ENCODE data around the gene SLC6A8. TPM values are rescaled to one million over a fixed set of nuclear protein-coding genes. Genes with fewer than 3 reads are reported as not detected.

SLC6A8 gene
- total RNA-seq (2014; rRNA removed) (45.3 and 52.5 TPM in 2 replicates), Bru-seq, nascent RNA (percentile 59 among the genes with signal in this experiment), BruChase-seq, experiment 1, labeled RNA remaining after a 6-hour chase (percentile 87 among the genes with signal in this experiment), BruChase-seq, experiment 2, labeled RNA remaining after a 2-hour chase (percentile 78 among the genes with signal in this experiment)
- long read RNA-seq, transcript SLC6A8-201 (13 exons, 3,763 nt): major isoform, 26 of 116 reads
- long read RNA-seq, partial matches to known transcripts: 55 of 116 reads
- long read RNA-seq, other reads (novel, unspliced or antisense): 35 of 116 reads

DNA sequence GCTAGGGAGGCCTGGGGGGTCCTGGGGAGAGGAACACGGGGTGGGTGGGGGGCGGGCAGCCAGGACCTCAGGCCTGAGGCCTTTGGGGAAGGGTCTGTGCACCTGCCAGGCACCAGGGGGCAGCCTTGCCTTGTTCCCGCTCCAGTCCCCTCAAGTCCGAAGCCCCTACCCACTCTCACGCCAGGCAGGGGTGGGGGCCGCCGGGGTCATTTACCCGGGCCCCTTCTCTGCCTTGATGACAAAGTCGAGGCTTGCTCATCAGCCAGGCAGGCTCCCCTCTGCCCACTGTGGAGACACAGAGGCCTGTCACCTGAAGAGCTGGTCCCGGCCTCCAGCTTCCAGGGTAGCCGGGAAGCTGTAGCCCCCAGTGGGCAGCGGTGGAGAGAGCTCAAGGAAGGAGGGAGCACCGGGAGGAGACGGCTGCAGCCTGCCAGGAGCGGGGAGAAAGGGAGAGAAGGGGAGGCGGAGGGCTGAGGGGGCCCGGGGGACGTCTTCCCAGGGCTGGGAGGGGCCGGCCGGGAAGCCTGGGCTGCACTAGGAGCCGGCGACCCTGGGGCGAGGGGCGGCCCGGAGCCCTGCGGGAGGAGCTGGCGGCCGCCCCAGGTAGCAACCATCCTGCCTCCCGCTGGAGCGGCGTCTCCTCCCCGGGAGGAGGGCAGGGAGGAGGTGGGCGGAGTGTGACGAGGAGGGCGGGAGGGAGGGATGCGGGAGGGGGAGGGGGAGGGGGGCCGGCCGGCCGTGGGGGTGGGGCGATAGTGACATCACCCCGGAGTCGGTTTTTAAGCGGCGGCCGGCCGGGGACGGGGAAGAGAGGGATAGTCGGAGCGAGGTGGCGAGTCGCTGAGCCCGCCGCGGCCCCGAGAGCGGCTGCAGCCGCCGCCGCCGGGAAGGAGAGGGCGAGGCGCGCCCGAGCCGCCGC is at the start of gene SLC6A8:
SLC6A8 (plus strand) TSS at position 806 of the 919 bp plus-strand sequence. CDS start 649 bp downstream, outside the sequence.
- Histone ChIP-seq H3K27ac (ENCODE audit: low read length) (no peak within 1 kb of the TSS), H3K36me3 (ENCODE audit: low read depth, low read length) (no peaks in the 10 kb centered on the region), H3K9me3 (ENCODE audit: low read length) (no peaks in the 10 kb centered on the region), H3K9me2 (replicated peaks; ENCODE audit: low read length) (no peaks in the 10 kb centered on the region), H3K79me2 (ENCODE audit: low read length) (peaks cover 13% of the 10 kb centered on the region), H3K4me3 (ENCODE audit: low read length) (peak within 1 kb of the TSS; percentile 64), H3F3A (ENCODE audit: low read length, unreplicated experiment) (no peaks in the 10 kb centered on the region), H3K4me1 (ENCODE audit: insufficient read depth, low read length) (peaks cover 12% of the 10 kb centered on the region), H3K27me3 (ENCODE audit: low read length) (no peaks in the 10 kb centered on the region), H4K20me1 (ENCODE audit: low read length) (no peaks in the 10 kb centered on the region), H3K4me2 (ENCODE audit: low read length) (peak within 1 kb of the TSS; percentile 79), H3K9ac (ENCODE audit: low read length) (peak within 1 kb of the TSS; percentile 25), H2AFZ (ENCODE audit: low read length) (peak within 1 kb of the TSS; percentile 71; the same call in 1 of the 2 replicates)
- ChIA-PET CTCF (interaction anchor here (0.9 kb wide), 1 partner anchor 21 kb away, joined by 4 read pairs; no protein-coding TSS in a partner anchor), POLR2A (ENCODE audit: unreplicated experiment) (interaction anchor here (0.6 kb wide), 1 partner anchor 40 kb away, joined by 9 read pairs; the partner anchor contains the start of gene DUSP9)
- DNase-seq: peak; percentile 61
- BruUV-seq (replicated peaks): no TSS peak
- TF ChIP-seq, protein P1, sequence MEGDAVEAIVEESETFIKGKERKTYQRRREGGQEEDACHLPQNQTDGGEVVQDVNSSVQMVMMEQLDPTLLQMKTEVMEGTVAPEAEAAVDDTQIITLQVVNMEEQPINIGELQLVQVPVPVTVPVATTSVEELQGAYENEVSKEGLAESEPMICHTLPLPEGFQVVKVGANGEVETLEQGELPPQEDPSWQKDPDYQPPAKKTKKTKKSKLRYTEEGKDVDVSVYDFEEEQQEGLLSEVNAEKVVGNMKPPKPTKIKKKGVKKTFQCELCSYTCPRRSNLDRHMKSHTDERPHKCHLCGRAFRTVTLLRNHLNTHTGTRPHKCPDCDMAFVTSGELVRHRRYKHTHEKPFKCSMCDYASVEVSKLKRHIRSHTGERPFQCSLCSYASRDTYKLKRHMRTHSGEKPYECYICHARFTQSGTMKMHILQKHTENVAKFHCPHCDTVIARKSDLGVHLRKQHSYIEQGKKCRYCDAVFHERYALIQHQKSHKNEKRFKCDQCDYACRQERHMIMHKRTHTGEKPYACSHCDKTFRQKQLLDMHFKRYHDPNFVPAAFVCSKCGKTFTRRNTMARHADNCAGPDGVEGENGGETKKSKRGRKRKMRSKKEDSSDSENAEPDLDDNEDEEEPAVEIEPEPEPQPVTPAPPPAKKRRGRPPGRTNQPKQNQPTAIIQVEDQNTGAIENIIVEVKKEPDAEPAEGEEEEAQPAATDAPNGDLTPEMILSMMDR (conservative IDR thresholded peaks at IDR 0.05; ENCODE audit: low read depth, low read length): peak; percentile 41; the same call in 1 of the 2 replicates
- TF ChIP-seq EZH2phosphoT487 (IDR thresholded peaks at IDR 0.05; ENCODE audit: borderline replicate concordance, low read length): no peak
- intact Hi-C loops (cut with micrococcal nuclease): no loop called here
- ATAC-seq: peak; percentile 31

DNA sequence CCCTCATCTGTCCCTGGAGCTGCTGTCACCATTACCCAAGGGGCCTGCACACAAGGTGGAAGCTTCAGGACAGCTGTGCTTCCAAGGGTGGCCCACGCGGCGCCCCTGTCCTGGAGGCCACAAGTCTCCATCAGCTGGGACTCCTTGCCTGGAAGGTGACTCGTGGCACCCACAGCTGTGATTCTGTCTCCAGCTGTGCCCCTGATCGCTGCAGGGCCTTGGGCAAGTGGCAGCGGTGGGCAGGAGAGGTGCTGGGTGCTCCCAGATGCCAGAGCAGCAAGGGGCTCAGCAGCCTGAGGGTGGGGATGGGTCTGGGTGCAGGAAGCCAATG is 49.7 kb upstream of the SLC6A8 start:
- Histone ChIP-seq H3F3A (ENCODE audit: low read length, unreplicated experiment) (no peaks in the 10 kb centered on the region), H3K9ac (ENCODE audit: low read length) (no peak overlapping the region), H3K4me3 (ENCODE audit: low read length) (no peak overlapping the region), H3K27ac (ENCODE audit: low read length) (no peak overlapping the region), H3K4me2 (ENCODE audit: low read length) (no peak overlapping the region), H2AFZ (ENCODE audit: low read length) (no peak overlapping the region), H3K9me3 (ENCODE audit: low read length) (no peaks in the 10 kb centered on the region), H3K36me3 (ENCODE audit: low read depth, low read length) (no peaks in the 10 kb centered on the region), H3K79me2 (ENCODE audit: low read length) (no peaks in the 10 kb centered on the region), H3K9me2 (replicated peaks; ENCODE audit: low read length) (no peaks in the 10 kb centered on the region), H4K20me1 (ENCODE audit: low read length) (no peaks in the 10 kb centered on the region), H3K27me3 (ENCODE audit: low read length) (peaks cover 5% of the 10 kb centered on the region), H3K4me1 (ENCODE audit: insufficient read depth, low read length) (no peaks in the 10 kb centered on the region)
- ChIA-PET CTCF (no interaction called here), POLR2A (ENCODE audit: unreplicated experiment) (no interaction called here)
- DNase-seq (no peak), ATAC-seq (no peak)
- TF ChIP-seq, protein P1 (conservative IDR thresholded peaks at IDR 0.05; ENCODE audit: low read depth, low read length): no peak
- TF ChIP-seq EZH2 (IDR thresholded peaks at IDR 0.05; ENCODE audit: low read length, unreplicated experiment) (no peak), EZH2phosphoT487 (IDR thresholded peaks at IDR 0.05; ENCODE audit: borderline replicate concordance, low read length) (no peak)
- intact Hi-C loops (cut with micrococcal nuclease): no loop called here
- BruUV-seq (replicated peaks): no TSS peak
